ENCODE results near the gene HILPDA. TPM values are rescaled to one million over a fixed set of nuclear protein-coding genes. Genes with fewer than 3 reads are reported as not detected.
A peak's percentile ranks its signal among the peaks of the same experiment; 100 is the strongest.

HILPDA gene
- total RNA-seq, 1 donor from 2014 or later, result 24.9 TPM

GRCh38 chr7:128408709-128409595 lies 46.7 kb upstream of the HILPDA start:
- H3K9me3 Mint-ChIP-seq (ENCODE audit: unreplicated experiment), result peaks cover 10% of the 10 kb centered on the region
- H3K4me1 Mint-ChIP-seq (ENCODE audit: low read depth, unreplicated experiment), result peaks cover 23% of the 10 kb centered on the region
- H3K27me3 Mint-ChIP-seq (ENCODE audit: unreplicated experiment), result peaks cover 24% of the 10 kb centered on the region
- H3K27ac Mint-ChIP-seq (ENCODE audit: unreplicated experiment), result peak overlapping the region; percentile 80
- H3K4me3 Mint-ChIP-seq (ENCODE audit: unreplicated experiment), result peak overlapping the region; percentile 96
- peak; percentile 46 for DNase-seq
- TF ChIP-seq, protein P1, sequence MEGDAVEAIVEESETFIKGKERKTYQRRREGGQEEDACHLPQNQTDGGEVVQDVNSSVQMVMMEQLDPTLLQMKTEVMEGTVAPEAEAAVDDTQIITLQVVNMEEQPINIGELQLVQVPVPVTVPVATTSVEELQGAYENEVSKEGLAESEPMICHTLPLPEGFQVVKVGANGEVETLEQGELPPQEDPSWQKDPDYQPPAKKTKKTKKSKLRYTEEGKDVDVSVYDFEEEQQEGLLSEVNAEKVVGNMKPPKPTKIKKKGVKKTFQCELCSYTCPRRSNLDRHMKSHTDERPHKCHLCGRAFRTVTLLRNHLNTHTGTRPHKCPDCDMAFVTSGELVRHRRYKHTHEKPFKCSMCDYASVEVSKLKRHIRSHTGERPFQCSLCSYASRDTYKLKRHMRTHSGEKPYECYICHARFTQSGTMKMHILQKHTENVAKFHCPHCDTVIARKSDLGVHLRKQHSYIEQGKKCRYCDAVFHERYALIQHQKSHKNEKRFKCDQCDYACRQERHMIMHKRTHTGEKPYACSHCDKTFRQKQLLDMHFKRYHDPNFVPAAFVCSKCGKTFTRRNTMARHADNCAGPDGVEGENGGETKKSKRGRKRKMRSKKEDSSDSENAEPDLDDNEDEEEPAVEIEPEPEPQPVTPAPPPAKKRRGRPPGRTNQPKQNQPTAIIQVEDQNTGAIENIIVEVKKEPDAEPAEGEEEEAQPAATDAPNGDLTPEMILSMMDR (IDR thresholded peaks at IDR 0.05; ENCODE audit: partially characterized antibody, unreplicated experiment), result no peak
- H3K36me3 Mint-ChIP-seq (ENCODE audit: unreplicated experiment), result no peaks in the 10 kb centered on the region

DNA sequence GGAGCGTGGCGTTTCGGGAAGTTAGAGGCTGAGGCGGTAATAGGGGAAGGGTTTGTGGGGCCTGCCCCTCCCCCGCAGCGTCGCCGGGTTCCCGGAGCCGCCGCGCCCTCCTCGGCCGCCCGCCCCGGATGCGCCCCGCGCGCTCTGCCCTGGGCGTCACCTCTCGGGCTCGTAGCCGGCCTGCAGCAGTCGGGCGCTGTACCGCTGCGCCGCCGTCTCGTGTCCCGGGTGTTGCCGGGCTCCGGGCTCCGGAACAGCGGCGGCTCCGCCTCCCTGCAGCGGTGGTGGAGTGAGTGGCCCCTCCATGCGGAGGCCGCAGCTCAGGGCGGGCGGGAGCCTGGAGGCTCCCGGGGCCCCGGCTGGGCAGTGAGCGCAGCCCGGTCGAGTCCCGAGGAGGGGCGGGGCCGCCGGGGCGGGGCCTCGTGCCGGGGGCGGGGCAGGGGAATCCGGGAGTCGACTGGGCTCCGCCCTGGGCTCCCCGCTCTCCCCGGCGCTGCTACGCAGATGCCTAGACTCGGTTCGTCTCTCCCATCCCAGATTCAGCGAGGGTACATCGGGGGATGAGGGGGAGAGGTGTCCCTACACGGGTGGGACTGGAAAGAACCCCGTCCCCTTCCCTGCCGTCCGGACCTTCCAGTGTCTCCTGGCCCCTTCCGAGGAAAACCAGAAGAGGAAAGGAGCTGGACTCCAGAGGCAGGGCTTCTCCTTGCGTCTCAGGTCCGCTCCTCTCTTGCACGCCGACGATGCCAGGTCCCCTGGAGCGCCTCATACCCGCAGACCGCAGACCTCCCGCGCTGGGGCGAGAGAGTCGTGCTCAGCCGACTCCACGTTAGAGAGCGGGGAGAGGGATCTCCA lies 45.9 kb upstream of the HILPDA start, which contains the start of gene IMPDH1:
IMPDH1 (minus strand) TSS at position 387 of the 855 bp plus-strand sequence; CDS start at position 306, 81 bp downstream.
- peaks cover 17% of the 10 kb centered on the region for H3K4me1 Mint-ChIP-seq (ENCODE audit: low read depth, unreplicated experiment)
- H3K27ac Mint-ChIP-seq (ENCODE audit: unreplicated experiment), result peak within 1 kb of the TSS; percentile 89
- H3K36me3 Mint-ChIP-seq (ENCODE audit: unreplicated experiment), result no peaks in the 10 kb centered on the region
- H3K4me3 Mint-ChIP-seq (ENCODE audit: unreplicated experiment), result peak within 1 kb of the TSS; percentile 96
- H3K9me3 Mint-ChIP-seq (ENCODE audit: unreplicated experiment), result peaks cover 8% of the 10 kb centered on the region
- peaks cover 22% of the 10 kb centered on the region for H3K27me3 Mint-ChIP-seq (ENCODE audit: unreplicated experiment)
- peak; percentile 94 for DNase-seq
- TF ChIP-seq, protein P1 (IDR thresholded peaks at IDR 0.05; ENCODE audit: partially characterized antibody, unreplicated experiment), result no peak

GRCh38 chr7:128410451-128410753 lies 45.3 kb upstream of the HILPDA start:
- no peaks in the 10 kb centered on the region for H3K36me3 Mint-ChIP-seq (ENCODE audit: unreplicated experiment)
- H3K4me1 Mint-ChIP-seq (ENCODE audit: low read depth, unreplicated experiment), result peaks cover 15% of the 10 kb centered on the region
- no peak for DNase-seq
- peak overlapping the region; percentile 95 for H3K4me3 Mint-ChIP-seq (ENCODE audit: unreplicated experiment)
- peaks cover 8% of the 10 kb centered on the region for H3K9me3 Mint-ChIP-seq (ENCODE audit: unreplicated experiment)
- TF ChIP-seq, protein P1 (IDR thresholded peaks at IDR 0.05; ENCODE audit: partially characterized antibody, unreplicated experiment), result no peak
- H3K27me3 Mint-ChIP-seq (ENCODE audit: unreplicated experiment), result peaks cover 20% of the 10 kb centered on the region
- H3K27ac Mint-ChIP-seq (ENCODE audit: unreplicated experiment), result peak overlapping the region; percentile 89

DNA sequence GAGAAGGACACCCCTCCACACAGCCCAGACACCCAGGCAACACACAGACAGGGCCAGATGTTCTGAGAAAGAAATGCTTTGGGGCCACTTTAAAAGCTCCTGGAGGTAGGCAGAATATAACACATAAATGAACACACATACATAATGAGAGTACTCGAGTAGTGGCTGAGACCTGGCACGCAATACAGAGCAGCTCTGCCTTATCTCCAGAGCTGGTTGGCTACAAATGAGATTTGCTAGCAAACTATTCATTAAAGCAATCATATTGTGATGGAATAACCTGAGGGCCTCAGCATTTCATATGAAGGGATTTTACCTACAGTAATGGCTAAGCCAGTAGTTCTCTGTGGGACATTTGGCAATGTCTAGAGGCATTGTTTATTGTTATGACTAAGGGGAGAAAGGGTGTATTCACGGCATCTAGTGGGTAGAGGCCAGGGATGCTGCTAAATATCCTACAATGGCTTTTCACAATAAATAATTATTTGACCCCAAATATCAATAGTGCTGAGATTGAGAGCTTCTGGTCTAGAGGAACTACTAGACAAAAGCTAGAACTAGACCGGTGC lies 40.4 kb upstream of the HILPDA start:
- Mint-ChIP-seq H3K9me3 (ENCODE audit: unreplicated experiment) (peaks cover 3% of the 10 kb centered on the region), H3K27ac (ENCODE audit: unreplicated experiment) (no peak overlapping the region), H3K4me1 (ENCODE audit: low read depth, unreplicated experiment) (peaks cover 3% of the 10 kb centered on the region), H3K36me3 (ENCODE audit: unreplicated experiment) (no peaks in the 10 kb centered on the region), H3K27me3 (ENCODE audit: unreplicated experiment) (peaks cover 6% of the 10 kb centered on the region), H3K4me3 (ENCODE audit: unreplicated experiment) (no peak overlapping the region)
- DNase-seq, result no peak
- TF ChIP-seq, protein P1 (IDR thresholded peaks at IDR 0.05; ENCODE audit: partially characterized antibody, unreplicated experiment), result no peak
